AG09309 (cell line): ENCODE data around the gene NEK8.
A peak's percentile ranks its signal among the peaks of the same experiment; 100 is the strongest.
"Not testable (repeated sequence)": the region's sequence is repeated elsewhere in the genome, so short reads cannot be mapped to it uniquely, and the experiment has no call there.

Experiments
- DNase-seq: peaks from one replicate; pipeline ENCODE4 v3.0.0-alpha.2; 2010; ENCODE audit warnings: low read depth
- H3K4me3 ChIP-seq: 2 replicates; pipeline ENCODE4 v1.5.1; 2011; ENCODE audit warnings: mild to moderate bottlenecking, low read depth, low read length, moderate library complexity; ENCODE audit not compliant: control insufficient read depth
- TF ChIP-seq, protein P1 (sequence below): IDR thresholded peaks from 2 replicates; pipeline ENCODE4 v1.5.1; 2011; ENCODE audit warnings: mild to moderate bottlenecking, low read depth, low read length, inconsistent platforms; ENCODE audit not compliant: insufficient read depth, control insufficient read depth; ENCODE audit errors: missing control alignments

Gene NEK8

GRCh38 chr17:28722417-28723158, 6.0 kb upstream of the NEK8 start:
- no peak overlapping the region for H3K4me3 ChIP-seq
- DNase-seq = no peak
- TF ChIP-seq, protein P1, sequence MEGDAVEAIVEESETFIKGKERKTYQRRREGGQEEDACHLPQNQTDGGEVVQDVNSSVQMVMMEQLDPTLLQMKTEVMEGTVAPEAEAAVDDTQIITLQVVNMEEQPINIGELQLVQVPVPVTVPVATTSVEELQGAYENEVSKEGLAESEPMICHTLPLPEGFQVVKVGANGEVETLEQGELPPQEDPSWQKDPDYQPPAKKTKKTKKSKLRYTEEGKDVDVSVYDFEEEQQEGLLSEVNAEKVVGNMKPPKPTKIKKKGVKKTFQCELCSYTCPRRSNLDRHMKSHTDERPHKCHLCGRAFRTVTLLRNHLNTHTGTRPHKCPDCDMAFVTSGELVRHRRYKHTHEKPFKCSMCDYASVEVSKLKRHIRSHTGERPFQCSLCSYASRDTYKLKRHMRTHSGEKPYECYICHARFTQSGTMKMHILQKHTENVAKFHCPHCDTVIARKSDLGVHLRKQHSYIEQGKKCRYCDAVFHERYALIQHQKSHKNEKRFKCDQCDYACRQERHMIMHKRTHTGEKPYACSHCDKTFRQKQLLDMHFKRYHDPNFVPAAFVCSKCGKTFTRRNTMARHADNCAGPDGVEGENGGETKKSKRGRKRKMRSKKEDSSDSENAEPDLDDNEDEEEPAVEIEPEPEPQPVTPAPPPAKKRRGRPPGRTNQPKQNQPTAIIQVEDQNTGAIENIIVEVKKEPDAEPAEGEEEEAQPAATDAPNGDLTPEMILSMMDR = no peak

- no peak overlapping the region for H3K4me3 ChIP-seq
- no peak for DNase-seq
- TF ChIP-seq, protein P1 = no peak
Observed at GRCh38 chr17:28723159-28723835, 5.3 kb upstream of the NEK8 start.

- not testable (repeated sequence) for H3K4me3 ChIP-seq, DNase-seq
Observed at GRCh38 chr17:28723836-28724499, 4.6 kb upstream of the NEK8 start.

- TF ChIP-seq, protein P1 = no peak
- H3K4me3 ChIP-seq = no peak overlapping the region
- no peak for DNase-seq
Observed at GRCh38 chr17:28724500-28725165, 4.0 kb upstream of the NEK8 start.

- TF ChIP-seq, protein P1 = peak; percentile 25
- H3K4me3 ChIP-seq = peak overlapping the region; percentile 60
- no peak for DNase-seq
Observed at GRCh38 chr17:28725166-28725659, 3.4 kb upstream of the NEK8 start.

GRCh38 chr17:28725660-28726225, 2.8 kb upstream of the NEK8 start:
- peak overlapping the region; percentile 60 for H3K4me3 ChIP-seq
- no peak for DNase-seq
- TF ChIP-seq, protein P1 = no peak
